ENCODE measurements around the gene CDKN2AIP. TPM values are rescaled to one million over a fixed set of nuclear protein-coding genes. Genes with fewer than 3 reads are reported as not detected.
"Not testable (repeated sequence)": the region's sequence is repeated elsewhere in the genome, so short reads cannot be mapped to it uniquely, and the experiment has no call there.

The CDKN2AIP gene
- total RNA-seq, 1 donor from 2014 or later, result 56.5 TPM

DNA sequence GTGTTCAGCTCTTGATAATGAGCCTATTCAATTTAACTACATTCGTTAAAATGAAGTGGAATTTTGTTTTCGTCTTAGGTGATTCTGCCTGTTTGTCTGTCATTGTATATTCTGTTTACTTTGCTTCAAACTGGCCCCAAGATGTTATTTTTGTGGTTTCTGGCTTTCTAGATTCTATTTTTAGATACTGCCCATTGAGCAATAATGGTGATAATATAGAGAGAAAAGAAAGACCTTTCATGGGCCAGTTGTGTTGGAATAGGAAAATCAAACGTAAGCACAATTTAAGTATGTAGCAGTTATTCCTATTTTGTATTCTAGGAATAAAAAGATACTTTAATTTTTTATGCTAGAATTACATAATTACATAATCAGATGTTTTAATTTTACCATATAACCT lies 4.0 kb downstream of the CDKN2AIP start:
- no peak for DNase-seq (ENCODE audit: low read depth)

DNA sequence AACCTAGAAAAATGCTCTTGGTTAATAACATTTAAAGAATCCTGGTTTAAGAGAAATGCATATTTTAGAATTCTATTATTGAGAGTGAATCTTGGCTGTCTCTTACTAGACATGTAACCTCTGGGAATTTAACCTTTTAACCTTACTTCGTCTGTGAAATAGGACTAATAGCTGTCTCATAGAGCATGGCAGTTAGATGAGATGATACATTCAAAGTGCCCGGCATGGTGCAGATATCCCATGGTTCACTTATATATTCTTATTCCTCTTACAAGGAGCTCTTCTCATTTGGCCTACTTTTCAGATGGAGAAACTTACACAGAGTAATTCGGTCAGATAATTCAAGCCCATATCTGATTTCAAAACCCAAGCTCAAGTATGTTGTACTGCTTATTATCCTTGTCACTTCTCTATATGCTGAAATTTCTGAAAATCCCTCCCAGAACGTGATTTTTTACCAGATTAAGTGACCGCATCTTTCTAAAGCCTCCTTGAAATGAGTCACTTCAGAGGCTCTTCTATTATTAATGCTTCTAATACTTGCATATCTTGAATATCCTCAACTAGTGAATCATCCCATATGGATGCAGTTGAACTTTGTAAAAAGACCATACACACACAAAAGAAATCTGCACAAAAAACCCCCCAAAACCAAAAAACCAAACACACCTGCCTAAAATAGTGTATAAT lies 4.9 kb downstream of the CDKN2AIP start:
- no peak for DNase-seq (ENCODE audit: low read depth)

DNA sequence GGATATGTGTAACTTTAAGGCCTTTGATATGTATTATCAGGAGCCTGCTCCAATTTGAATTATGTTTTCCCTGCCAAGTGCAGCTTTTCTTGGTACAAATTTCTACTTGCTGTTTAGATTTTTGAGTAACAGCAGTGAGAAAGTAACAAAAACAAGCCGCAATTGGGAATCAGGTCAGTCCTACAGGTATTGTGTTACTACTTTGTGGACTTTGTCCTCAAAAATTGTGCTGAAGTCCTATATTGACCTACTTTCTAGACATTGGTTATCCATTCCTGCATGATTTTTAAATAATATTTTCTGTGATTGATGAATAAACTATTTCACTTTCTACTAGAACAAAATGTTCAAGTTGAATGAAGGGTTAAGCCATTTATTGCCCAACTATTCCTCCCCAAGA lies 5.7 kb downstream of the CDKN2AIP start:
- no peak for DNase-seq (ENCODE audit: low read depth)

DNA sequence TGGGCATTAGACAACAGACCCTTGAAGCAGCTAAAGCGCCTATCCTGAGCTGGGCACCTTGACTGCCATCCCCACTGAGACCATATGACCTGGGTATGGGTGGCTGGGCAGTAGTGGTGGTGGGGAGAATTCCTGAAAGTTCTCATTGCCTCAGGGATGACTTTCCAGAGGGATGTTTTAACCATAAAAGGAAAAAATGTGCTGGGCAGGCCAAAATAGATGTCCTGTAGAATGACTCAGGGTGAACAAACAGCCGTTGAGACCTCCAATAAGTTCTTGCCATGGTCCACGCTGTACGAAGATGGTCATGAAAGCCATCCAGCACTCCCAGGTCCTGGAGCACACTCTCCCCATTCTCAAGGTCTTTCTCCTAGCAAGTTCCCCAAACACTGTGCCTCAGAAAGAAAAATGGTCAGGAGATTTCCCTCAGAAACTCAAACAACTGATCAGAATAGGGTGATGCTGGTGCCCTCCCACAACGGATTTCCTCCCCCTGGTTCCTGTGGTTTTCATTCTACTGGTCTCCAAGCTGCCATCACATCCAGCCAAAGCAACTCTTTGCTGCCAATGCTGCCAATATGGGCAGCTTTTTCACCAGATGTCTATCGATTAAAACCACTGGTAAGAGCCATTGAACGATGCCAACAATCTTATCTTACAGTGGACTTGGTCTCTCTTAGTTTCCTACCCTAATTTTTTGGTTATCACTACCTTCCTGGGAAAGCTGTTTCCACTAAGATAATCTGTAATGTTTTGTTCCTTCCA lies 11.2 kb downstream of the CDKN2AIP start:
- DNase-seq (ENCODE audit: low read depth), result peak; percentile 44

DNA sequence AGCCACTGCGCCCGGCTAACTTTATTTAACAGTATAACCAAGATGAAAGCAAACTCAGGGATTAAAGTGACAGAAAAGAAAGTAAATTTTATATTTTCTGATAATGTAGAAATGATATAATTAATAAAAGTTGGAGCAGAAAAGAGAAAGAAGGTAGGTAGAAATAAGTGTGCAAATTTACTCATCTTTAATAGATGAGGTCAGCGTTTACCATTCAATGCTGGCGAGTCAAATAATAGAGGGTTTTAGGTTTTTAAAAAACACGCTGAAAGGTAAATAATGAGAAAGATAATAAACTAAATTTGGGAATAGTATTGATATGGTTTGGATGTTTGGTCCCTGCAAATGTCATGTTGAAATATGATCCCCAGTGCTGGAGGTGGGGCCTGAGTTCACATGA lies 13.6 kb downstream of the CDKN2AIP start:
- DNase-seq (ENCODE audit: low read depth), result no peak

DNA sequence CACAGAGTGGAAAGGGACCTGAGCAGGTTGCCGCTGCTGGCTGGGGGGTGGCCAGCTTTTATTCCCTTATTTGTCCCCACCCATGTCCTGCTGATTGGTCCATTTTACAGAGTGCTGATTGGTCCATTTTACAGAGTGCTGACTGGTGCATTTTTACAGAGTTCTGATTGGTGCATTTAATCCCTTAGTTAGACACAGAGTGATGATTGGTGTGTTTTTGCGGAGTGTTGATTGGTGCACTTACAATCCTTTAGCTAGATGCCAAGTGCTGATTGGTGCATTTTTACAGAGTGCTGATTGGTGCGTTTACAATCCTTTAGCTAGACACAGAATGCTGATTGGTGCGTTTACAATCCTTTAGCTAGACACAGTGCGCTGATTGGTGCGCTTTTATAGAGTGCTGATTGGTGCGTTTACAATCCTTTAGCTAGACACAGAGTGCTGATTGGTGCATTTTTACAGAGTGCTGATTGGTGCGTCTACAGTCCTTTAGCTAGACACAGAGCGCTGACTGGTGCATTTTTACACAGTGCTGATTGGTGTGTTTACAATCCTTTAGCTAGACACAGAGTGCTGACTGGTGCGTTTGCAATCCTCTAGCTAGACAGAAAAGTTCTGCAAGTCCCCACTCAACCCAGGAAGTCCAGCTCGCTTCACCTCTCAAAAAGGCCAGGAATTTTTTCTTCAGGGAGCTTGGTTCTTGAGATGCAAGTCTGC lies 19.6 kb downstream of the CDKN2AIP start:
- DNase-seq (ENCODE audit: low read depth), result not testable (repeated sequence)

DNA sequence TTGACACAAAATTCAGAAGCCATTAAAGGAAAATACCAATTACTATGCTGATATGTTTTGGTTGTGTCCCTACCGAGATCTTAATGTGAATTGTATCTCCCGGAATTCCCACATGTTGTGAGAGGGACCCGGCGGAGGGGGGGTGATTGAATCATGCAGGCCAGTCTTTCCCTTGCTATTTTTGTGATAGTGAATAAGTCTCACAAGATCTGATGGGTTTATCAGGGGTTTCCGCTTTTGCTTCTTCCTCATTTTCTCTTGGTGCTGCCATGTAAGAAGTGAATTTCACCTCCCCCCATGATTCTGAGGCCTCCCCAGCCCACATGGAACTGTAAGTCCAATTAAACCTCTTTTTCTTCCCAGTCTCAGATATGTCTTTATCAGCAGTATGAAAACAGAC lies 21.4 kb downstream of the CDKN2AIP start:
- DNase-seq (ENCODE audit: low read depth), result not testable (repeated sequence)

DNA sequence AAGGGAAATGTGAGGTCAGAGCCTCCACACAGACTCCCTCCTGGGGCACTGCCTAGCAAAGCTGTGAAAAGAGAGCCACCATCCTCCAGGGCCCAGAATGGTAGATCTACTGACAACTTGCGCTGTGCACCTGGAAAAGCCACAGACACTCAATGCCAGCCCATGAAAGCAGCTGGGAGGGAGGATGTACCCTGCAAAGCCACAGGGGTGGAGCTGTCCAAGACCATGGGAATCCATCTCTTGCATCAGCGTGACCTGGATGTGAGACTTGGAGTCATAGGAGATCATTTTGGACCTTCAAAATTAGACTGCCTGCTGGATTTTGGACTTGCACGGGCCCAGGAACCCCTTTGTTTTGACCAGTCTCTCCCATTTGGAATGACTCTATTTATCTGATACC lies 22.8 kb downstream of the CDKN2AIP start:
- DNase-seq (ENCODE audit: low read depth), result no peak

DNA sequence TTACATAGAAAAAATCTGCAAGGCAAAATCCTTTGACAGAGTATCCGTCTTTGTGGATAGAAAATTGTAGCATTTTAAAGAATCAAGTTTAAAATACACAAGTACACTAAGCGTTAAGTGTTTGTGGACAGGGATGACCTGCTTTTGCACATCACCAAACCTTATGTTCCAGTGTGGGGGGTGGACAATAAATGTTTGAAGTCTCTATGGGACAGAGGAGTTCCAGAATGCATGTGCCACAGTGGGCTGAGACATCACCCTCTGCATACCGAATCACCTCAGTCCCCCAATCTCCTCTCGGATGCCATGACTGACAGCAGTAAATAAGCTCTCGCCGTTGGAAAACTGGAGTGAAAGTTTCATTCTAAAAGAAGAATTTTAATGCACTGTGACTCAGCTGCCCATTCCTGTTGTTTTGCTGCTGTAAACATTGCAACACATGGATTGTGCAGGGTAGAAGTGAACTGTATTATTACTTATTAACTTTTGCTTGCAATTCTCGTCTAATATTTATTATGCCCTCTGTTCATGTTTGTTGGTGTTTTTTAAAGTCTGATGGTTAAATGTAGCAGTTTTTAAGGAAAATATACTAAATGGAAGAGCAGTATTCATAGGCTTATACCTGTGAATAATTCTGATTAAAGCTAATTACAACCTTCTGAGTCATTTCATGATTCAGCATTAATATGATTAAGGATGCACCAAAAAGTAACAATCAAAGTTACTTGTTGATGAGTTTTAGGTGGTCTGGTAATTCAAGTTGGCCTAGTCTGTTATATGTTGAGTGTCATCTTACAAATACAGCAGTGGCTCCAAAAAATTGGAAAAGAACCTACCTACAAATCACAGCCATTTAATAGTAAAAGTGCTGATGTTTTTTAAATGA lies 24.0 kb downstream of the CDKN2AIP start:
- DNase-seq (ENCODE audit: low read depth), result peak; percentile 96

DNA sequence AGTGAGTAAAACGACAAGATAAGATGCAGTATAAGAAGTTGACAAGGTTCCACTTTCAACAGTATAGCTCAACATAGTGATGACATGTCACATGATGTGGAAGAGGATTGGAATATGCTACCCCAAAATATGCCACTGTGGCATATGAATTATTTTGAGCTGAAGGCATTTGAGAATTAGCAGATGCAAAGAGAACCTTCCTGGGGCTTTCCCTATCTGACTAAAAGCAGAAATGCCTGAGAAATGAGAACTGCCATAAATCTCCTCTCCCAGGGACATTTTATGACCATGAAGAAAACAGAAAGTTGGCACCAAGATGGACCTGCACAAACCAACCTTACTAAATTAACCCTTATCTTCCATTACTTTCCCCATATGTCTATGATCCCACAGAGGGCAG lies 24.8 kb downstream of the CDKN2AIP start:
- peak; percentile 59 for DNase-seq (ENCODE audit: low read depth)

DNA sequence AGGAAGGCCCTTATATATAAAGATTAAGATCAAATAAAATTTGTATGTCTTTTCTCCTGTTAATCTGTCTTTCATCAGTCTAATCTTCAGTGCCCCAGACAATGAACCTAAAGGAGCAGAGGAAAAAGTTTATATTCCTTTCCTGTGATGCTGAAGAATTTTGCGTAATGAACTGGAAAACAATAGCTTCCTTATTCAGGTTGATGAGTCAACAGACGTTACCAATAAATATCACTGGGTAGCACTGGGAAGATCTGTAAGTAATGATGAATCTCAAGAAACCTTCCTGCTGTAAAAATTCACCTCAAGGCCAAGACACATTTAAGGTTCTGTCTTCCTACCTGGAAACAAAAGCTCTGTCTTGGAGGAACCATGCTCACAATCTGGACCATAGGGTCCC lies 25.5 kb downstream of the CDKN2AIP start:
- DNase-seq (ENCODE audit: low read depth), result peak; percentile 75

DNA sequence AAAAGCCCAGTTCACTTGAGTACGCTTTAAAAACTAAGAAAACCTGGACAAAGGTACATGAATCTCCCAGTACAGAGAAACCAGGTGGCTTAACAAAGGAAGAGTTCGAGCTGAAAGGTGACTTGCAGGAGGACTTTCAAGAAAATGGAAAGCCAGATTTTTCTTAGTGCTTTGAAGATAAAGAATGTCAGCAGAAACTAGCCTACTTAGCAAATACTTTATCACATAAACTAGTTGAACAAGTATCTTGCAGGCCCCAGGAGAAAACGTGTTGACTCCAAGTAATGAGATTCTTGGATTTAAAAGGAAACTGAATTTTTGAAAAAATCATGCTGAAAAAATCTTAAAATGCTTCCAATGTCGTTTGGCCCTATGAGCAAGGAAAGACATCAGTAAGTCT lies 26.4 kb downstream of the CDKN2AIP start:
- no peak for DNase-seq (ENCODE audit: low read depth)

DNA sequence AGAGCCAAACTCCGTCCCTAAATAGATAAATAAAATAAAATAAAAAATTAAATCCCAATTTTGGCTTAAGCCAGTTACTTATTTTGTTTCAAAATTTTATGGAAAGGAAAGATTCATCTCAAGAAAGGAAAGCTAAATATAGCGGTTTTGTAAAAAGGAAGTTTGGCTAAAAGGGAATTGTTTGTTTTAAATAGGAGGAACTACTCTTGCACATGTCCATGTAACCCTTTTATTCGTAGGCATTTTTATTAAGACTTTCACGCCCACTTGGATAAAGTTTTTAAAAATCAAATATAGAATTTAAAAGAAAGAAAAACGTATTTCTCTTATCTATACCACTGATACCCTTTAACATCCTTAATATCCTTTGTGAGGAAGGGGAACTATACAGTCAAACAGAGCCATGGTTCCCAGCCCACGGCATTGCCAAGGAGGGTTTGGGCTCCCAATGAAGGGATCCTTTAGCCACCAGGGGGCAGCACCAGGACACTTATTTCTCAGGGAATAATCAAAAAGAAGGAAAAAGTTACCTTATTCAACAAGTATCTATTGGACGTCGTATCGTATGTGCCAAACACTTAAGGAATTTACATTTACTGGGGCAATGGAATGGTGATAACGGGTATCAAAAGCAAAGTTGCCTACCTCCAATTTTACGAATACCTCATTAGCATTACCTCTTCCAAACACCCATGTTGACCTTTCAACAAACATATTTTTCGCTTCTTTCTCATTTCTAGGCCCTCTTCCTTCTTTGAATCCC lies 27.7 kb downstream of the CDKN2AIP start:
- peak; percentile 61 for DNase-seq (ENCODE audit: low read depth)

DNA sequence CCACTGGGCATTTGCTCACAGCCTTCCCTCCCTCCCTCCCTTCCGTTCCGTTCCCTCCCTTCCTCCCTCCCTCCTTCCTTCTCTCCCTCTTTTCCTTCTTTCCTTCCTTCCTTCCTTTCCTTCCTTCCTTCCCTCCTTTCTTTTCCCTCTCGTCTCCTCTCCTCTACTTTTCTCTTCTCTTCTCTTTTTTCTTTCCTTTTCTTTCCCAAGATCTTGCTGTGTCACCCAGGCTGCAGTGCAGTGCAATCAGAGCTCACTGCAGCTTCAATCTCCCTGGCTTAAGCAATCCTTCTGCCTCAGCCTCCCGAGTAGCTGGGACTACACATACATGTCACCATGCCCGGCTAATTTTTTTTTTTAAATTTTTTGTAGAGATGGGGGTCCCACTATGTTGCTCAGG lies 33.7 kb downstream of the CDKN2AIP start:
- DNase-seq (ENCODE audit: low read depth), result no peak

DNA sequence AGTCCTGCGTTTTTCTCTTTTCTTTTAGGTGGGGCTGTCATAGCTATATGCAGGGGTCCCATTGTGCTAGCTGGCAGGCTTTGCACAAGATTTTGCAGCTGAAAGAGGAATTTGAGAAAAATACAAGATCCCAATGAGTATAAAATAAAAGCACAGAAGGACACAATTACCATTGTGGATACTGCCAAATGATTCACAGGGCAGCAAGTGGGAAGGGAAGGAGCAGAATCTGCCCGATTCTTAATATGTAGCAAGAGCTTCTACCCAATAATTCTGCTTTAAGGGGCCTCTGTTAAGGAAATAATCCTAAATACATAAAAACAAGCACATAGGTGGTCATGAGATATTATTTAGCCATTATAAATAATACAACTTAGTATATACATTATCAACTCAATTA lies 34.5 kb downstream of the CDKN2AIP start:
- no peak for DNase-seq (ENCODE audit: low read depth)

DNA sequence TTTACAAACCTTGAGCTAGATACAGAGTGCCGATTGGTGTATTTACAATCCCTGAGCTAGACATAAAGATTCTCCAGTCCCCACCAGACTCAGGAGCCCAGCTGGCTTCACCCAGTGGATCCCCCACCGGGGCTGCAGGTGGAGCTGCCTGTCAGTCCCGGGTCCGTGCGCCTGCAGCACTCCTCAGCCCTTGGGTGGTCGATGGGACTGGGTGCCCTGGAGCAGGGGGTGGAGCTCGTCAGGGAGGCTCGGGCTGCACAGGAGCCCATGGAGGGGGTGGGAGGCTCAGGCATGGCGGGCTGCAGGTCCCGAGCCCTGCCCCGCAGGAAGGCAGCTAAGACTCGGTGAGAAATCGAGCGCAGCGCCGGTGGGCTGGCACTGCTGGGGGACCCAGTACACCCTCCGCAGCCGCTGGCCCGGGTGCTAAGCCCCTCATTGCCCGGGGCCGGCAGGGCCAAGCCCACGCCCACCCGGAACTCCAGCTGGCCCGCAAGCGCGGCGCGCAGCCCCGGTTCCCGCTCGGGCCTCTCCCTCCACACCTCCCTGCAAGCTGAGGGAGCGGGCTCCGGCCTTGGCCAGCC lies 38.2 kb downstream of the CDKN2AIP start:
- DNase-seq (ENCODE audit: low read depth), result not testable (repeated sequence)

DNA sequence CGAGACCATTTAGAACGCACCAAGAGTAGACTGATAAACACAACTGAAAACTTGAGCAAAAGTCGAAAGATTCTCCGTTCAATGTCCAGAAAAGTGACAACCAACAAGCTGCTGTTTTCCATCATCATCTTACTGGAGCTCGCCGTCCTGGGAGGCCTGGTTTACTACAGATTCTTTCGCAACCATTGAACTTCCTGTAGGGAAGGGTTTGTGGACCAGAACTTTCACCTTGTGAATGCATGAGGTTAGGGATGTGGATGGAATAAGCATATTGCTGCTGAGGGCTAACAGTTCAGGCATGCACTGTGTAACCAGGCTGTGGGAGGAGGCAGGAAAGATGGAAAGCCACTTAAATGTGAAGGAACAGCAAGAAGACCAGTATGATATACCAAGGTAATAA lies 39.6 kb downstream of the CDKN2AIP start:
- no peak for DNase-seq (ENCODE audit: low read depth)

DNA sequence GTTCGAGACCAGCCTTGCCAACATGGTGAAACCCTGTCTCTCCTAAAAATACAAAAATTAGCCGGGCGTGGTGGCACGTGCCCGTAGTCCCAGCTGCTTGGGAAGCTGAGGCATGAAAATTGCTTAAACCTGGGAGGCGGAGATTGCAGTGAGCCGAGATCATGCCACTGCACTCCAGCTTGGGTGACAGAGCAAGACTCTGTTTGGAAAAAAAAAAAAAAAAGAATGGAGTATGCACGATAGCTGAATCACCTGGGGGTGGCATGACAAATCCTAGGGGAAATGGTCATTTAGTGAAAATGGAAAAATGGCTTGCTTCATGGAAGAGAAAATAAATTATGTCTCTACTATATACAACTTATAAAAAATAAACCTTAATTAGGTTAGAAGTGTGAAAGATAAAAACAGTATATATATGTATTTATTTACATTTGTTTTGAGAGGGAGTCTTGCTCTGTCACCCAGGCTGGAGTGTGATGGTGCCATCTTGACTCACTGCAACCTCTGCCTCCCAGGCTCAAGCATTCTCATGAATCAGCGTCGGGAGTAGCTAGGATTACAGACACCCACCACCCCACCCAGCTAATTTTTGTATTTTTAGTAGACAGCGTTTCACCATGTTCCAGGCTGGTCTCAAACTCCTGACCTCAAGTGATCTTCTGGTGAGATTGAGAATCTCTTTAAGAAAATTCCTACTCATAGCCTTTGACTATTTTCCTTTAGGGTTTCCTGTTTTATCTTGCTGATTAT lies 41.1 kb downstream of the CDKN2AIP start:
- DNase-seq (ENCODE audit: low read depth), result no peak

DNA sequence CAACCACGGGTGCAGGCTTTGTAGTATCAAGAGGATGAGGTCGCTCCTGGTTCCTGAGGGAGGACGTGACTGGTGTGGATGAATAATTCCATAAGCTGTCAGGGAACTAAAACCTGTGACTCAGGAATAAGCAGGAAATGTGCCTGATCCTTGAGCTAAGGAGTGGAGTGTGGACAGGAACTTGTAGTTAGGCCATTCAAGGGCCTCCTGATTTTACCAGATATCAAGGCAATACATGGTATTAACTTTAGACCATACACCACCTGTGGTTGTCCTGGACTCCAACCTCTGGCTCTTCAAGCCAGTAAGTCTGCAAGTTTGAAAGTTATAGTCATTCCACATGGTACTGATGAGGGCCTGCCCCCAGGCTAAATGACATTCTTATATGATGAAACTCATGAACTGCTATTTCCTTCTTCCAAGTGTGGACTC lies 48.4 kb downstream of the CDKN2AIP start:
- peak; percentile 74 for DNase-seq (ENCODE audit: low read depth)

DNA sequence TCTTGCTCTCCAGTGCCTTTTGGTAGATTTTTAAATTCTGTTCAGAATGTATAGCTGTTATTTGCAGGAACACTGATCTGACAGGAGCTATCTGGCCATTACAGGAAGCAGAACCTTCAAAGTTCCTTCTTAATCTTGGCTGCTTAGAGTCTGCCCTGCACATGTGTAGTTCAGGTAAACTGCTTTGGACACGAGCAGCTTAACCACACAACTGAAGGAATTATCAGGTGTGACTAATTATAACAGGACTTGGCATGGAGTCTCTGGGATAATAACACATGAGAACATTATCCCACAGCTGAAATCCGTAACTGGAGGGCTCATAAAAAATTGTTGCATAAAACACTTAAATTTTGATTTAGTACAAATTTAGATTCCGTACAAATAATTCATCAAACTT lies 48.8 kb downstream of the CDKN2AIP start:
- peak; percentile 51 for DNase-seq (ENCODE audit: low read depth)
